GM19468 (cell line): ENCODE results near the gene TBC1D14.

Experiments
- ATAC-seq: cut with Tn5 transposase; IDR thresholded peaks from one replicate; pipeline ENCODE4 v1.9.1; 2021; ENCODE audit warnings: mild to moderate bottlenecking, moderate library complexity, moderate number of reproducible peaks; ENCODE audit not compliant: unreplicated experiment; ENCODE audit errors: extremely low read depth

The TBC1D14 gene, protein sequence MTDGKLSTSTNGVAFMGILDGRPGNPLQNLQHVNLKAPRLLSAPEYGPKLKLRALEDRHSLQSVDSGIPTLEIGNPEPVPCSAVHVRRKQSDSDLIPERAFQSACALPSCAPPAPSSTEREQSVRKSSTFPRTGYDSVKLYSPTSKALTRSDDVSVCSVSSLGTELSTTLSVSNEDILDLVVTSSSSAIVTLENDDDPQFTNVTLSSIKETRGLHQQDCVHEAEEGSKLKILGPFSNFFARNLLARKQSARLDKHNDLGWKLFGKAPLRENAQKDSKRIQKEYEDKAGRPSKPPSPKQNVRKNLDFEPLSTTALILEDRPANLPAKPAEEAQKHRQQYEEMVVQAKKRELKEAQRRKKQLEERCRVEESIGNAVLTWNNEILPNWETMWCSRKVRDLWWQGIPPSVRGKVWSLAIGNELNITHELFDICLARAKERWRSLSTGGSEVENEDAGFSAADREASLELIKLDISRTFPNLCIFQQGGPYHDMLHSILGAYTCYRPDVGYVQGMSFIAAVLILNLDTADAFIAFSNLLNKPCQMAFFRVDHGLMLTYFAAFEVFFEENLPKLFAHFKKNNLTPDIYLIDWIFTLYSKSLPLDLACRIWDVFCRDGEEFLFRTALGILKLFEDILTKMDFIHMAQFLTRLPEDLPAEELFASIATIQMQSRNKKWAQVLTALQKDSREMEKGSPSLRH

DNA sequence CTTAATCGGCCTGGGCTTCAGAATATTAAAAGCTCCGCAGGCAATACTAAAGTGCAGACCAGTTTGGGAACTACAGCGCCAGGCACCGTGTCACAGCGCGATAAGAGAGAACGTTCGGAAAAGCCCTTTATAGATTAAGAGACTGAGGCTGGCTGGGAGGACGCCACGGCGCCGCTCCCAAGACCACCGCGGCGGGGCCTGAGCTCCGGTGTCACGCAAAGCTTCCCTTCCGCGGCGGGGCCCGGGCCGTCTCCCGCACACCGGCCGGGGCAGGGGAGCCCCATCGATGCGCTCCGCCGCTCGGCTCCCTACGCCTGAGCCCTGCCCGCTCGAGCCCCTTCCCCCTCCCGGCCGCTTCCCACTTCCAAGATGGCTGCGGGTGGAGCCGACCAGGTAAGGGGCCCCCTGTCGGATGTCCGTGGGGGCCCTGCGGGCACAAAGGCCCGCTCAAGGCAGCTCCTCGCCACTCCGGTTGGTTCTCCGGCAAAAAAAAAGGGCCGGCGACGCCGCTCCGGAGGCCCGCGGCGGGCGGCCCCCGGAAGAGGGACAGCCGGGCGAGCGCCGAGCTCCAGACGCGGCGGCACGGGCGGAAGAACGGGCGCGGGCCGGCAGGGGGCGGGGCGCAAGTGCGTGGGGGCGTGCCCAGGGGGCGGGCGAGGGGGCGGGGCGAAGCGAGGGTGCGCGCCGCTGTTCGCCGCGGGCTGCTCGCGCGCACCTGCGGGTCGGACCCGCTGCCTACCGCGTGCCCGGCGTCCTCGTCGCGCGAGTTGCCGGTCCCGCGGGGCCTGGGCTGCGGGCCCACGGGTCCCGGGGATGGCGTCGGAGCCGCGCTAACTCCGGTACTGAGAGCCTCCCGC lies at the start of gene TBC1D14:
Gene TBC1D14 (plus strand): TSS at position 714 of the 857 bp plus-strand sequence. CDS start 13,564 bp downstream, outside the sequence.
- ATAC-seq = peak; percentile 70

DNA sequence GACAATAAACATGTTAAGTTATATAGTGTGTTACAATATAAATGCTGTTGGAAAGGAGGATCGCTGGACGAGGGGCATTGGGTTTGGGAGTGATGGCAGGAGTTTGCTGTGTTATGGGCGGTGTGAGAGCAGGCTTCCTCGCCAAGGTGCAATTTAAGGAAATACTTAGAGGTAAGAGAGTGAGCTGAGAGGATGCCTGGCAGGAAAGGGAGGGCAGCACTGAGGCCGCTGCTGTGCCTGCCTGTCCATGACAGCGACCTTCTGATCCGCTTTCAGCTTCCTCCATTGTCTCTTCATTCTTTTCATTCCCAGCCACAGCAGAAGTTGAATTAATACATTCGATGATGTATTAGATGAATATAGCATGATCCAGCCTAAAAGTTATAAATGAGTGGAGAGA lies 41.2 kb upstream of the TBC1D14 start:
- no peak for ATAC-seq

DNA sequence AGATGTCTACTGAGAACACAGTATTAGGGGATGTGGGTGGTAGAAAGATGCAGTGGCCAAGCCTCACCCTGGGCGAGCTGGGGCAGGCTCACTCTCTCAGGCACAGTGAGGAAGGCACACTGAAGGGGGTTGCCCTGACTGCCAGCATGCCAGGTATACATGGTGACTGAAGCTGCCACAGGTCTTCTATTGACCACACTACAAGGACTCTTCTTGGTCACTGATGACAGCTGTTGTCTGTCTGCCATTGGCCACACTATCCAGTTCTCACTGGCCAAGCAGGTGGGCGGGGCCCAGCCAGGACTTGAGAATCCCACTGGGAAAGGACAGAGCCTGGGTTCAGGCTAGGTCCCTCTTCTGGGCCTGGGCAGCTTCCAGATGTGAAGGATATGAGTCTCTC lies 39.7 kb upstream of the TBC1D14 start:
- ATAC-seq = no peak

DNA sequence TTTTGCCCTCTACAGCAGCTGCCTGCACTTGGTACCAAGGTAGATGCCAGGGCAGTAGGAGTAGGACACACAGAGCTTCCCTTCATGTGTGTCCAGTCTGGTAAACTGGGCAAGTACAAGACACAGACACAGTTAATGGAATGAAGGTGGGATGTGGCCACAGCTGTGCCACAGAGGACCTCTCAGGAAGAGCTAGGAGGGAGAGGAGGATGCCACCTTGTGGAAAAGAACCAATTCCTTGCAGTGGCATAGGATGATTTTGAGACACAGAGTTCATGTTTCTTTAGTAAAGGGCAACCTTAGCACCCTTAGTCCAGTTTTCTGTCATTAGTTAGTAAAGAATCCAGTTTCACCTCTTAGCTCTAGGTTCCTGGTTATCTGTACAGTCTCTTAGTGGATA lies 36.3 kb upstream of the TBC1D14 start:
- no peak for ATAC-seq

DNA sequence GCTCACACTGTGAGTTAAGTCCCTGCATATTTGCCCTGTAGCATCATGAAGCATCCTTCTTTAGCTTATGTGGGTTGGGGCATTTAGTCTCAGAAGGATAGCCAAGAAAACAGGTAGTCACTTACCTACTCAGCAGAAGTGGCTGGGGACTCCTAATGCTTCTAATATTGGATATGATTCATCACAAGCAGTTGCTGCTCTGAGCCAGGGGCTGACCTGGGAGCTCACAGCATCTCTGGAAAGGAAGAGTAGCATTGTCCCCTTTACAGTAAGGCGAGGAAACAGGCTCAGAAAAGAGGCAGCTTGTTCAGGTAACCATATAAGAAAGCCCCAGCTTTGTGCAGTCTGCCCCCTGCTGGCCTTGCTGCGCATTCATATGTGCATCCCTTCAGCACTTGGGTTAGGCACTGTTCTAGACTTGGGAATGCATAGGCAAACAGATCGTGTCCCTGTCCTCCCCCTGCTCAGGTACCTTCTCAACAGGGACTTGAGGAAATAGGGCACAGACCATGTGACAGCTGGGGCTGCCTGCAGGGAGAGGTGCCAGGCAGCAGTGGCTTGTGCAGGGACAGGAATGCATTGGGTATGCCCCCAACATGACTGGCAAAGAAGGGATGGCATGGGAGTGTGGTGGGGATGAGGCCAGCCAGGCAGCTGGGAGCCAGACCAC lies 35.7 kb upstream of the TBC1D14 start:
- no peak for ATAC-seq

DNA sequence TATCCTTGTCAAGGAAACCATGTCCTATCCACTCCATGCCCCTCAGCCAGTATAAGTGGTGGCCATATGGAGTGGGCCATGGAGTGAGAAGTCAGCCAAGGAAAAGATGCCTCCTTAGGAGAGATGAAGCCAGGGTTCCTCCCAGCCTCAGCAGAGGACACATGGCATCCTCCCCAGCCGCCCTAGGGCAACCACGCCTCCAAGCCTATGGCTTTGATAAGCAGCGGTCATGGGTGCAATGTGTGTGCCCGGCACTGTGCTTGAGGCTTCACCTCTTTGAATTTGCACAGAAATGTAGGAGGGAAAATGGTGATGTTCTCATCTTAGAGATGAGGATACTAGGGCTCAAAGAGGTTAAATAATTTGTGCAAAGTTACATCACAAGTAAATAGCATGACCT lies 34.6 kb upstream of the TBC1D14 start:
- no peak for ATAC-seq

DNA sequence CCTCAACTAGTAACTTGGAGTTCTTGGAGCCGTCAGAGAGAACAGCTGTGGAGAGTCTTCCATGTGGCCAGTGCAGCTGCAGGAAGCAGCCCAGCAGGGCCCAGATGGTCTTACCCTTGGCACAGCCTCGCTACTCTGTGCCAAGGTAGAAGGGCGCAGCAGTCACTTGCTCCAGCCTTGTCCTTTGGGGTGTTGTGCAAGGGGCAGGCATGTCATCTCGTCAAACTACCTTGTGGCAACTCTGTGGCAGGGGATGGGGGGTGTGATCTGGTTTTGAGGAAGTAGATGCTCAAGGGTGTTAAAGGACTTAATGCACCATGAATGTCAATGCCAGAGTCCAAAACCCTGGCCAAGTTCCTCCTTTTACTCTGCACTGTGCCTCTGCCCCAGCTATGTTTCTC lies 34.2 kb upstream of the TBC1D14 start:
- ATAC-seq = no peak

DNA sequence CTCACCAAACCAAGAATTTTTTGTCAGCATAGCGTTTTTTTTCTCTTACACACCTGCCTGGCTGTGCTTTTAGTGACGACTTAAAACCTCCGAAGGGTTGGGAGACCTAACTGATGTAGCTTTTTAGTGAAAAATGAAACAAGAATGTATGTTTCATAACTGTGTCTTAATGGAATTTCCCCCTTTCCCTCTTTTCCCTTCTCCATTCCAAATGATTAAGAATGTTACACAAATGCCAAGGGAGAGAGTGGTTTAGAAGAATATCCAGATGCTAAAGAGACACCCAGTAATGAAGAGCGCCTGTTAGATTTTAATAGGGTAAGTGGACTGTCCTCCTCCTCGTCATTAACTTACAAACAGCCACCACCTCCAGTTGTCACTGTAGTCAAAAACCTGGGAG lies 33.2 kb upstream of the TBC1D14 start:
- no peak for ATAC-seq

DNA sequence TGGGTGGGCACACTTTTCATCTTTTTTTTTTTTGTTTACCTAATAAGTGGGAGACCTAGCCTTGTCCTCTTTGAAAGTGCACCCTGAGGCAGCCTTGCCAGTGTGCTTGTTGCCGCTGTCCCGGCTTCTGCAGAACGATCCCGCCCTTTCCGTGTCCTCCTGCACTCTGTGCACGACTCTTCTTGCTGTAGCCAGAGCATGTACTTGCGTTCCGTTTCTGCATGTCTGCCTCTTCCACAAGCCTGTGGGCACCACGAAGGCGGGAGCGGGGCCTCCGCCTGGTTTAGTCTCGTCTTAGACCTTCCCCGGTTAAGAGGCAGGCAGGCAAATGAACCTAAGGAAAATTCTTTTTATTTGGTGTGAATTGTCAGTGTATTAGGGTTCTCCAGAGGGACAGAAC lies 32.6 kb upstream of the TBC1D14 start:
- ATAC-seq = no peak

DNA sequence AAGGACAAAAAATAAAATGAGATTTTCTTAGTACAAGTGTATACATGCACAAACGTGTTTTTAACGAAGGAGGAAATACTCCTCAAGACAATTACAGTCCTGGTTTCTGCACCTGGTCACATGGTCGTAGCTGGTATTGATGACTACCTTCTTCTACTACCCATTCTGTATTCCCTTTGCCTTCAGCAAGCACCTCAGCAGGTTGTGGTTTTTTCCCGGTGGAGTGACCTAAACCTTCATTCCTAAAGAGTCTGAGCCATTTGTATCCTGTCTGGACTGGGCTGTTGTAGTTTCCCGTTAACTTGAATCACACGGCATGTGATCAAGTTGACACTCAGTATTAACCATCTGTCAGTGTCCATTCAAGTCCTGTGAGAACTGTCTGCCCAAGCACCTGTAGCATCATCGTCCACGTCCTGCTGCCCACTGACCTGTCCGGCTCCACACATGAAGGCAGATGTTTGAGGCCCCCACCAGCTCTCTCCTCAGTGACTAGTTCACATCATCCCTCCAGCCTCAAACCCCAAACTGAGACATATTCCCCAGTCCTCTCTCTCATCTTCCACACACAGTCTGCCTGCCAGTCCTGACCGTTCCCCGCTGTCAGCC lies 31.1 kb upstream of the TBC1D14 start:
- no peak for ATAC-seq

DNA sequence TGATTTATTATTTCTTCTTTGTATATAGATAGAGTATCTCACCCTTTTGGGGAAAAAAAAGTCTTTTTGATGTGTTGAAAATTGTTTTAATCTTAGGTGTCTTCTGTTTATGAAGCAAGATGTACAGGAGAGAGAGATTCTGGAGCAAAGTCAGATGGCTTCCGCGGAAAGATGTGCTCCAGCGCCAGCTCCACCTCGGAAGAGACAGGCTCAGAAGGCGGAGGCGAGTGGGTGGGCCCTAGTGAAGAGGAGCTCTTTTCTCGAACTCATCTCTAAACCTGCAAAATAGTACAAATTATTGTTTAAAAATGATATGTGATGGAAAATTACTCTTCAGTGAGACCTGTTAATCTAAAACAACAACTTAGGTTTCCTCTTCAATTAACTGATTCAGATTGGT lies 28.9 kb upstream of the TBC1D14 start:
- no peak for ATAC-seq

DNA sequence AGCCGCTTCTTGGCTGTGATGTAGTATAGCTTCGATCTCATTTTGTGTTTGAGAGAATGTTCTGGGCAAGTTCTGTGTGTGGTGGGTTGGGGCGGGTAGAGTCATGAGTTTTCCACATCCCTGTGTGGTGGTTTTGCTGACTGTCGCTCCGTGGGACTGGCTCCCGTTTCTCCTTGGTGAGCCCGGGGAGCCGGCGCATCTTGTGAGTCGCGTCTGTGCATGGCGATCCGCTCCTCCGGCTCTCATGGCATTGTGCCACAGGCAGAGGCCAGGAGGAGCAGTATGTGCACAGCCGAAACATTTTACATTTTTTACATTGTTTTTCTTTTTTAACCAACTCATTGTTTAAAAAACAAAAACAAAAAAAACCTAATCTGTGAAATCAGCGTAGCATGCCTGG lies 27.7 kb upstream of the TBC1D14 start:
- ATAC-seq = no peak

DNA sequence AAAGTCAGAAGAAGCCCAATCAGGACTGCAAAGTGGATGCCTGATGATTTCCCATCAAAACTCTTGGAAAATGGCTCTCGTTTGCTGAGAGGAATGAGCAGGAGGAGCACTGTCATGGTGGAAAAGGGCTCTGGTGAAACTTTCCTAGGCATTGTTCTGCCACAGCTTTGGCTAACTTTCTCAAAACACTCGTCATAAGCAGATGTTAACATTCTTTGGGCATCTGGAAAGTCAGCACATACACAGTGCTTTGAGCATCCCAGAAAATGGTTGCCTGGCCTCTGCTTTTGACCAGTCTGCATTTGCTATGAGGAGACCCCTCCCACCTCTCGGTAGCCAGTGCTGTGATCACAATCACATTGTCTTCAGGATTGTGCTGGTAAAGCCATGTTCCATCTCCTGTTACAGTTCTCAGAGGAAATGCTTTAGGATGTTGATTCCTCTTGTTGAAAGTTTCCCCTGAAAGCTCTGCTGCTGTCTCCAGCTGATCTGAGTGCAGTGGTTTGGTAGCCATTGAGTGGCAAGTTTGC lies 25.2 kb upstream of the TBC1D14 start:
- no peak for ATAC-seq

DNA sequence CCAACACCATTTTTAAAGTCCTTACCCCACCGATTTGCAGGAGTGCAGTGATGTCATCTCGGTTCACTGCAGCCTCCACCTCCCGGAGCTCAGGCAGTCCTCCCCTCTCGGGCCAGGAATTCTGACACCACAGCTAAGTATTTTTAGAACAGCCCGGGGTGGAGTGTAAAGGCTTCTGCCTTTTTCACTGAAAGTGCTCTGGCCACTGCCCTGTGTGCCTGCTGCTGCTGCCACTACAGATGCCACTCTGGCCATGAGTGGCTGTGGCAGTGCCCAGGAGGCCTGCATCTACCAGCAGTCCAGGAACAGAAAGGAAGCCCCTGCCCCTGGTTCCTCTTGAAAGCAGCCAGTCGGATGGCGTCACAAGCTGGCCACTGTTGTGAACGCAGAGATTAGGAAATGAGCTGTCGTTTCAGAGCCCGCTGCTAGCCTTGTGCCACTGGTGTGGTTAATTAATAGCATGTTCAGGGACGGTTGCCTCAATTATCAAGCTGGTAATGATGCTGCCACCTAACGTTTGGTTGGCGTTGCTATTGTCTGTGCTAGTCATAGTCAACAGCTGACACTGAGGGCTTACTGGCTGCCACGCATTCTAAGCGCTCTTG lies 23.6 kb upstream of the TBC1D14 start:
- no peak for ATAC-seq

DNA sequence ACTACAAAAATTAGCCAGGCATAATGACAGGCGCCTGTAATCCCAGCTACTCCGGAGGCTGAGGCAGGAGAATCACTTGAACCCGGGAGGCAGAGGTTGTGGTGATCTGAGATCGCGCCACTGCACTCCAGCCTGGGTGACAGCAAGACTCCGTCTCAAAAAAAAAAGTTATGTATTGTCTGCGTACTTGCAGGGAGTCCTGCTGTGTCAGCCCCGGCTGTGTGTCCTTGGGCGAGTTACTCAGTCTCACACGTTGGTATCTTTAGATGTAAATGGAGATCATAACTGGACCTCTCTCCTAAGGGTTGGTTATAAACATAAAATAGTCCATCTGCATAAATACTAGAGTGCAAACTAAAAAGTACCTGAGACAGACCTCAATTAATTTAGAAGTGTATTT lies 22.7 kb upstream of the TBC1D14 start:
- no peak for ATAC-seq

DNA sequence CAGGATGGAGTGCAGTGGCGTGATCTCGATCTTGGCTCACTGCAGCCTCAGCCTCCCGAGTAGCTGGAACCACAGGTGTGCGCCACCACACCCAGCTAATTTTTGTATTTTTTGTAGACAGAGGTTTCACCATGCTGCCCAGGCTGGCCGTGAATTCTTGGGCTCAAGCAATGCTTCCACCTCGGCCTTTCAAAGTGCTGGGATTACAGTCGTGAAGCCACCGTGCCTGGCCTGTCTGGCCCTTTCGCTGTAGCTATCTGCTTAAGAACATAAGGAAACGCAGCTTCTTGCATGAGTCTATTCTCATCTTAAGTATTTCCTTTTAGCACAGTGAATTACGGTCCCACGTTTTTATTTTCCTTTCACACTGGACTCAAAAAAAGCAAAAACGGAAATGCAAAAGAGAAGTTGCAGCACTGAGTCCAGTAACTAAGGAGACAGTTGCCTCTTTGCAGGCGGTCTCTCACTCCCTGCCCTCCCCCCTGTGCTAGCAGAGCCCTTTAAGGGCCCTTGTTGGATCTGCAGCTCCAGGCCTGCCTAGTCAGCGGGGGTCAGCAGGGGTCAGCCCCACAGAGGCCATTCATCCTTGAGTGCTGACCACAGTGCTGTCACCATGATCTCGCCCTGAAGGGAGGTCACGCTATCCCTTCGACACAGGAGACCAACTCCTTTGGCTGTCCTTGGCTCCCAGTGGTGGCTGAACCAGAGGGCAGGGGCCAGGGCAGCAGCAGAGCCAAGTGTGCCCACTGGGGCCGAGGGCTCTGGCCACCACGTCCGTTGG lies 21.8 kb upstream of the TBC1D14 start:
- ATAC-seq = no peak

DNA sequence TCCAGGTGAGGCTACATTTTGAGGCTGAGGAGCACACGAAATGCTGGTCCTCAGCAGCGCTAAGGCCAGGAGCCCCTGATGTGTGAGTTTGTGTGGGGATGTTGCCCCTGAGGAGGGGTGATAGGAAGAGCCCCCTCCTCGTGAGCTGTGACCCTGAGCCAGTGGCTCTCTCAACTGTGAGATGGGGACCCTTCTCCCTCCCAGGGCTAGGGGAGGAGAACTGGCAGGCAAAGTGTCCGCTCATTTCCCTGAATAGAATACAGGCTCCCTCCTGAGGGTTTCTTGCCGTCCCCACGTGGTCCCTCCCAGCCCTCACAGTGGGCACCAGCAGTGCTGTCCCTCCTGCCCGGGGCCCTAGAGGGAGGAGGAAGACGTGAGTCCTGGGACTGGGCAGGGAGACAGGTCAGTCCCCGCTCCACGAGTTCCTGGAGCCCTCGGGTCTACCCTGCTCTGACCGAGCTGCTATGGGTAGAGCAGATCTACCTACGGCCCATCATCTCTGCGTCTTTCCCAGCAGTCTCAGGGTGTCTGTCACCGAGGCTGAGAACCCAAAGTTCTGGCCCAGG lies 21.0 kb upstream of the TBC1D14 start:
- ATAC-seq = no peak

DNA sequence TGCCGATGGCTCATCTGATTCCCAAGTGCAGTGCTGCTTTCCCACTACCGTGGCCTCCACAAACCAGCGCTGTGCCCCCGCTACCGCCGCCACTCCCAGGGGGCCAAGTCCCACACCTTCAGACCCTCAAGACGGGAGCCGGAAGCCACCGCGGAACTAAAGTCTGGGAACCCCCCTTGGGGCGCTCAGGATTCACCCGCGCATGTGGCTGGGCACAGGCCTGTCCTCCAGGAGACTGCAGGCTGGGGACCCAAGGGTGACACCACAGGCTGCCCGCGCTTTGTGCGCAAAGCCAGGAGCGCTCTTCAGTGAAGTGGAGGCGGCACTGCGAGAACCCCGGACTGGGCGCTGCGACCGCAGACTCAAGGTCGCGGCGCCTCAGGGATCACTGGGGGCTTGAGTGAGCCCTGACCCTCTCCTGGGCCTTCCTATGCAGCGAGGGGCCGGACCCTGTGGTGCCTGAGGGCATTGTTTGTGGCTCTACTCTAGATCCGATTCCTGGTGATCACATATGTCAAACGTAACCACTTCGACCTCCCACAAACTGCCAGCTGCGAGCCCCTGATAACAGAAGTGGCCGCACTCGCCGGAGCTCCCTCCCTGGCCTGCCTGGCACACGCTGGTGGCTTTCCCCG lies 20.4 kb upstream of the TBC1D14 start:
- no peak for ATAC-seq
